Measurements from ENCODE around the gene RASAL2. TPM values are rescaled to one million over a fixed set of nuclear protein-coding genes. Genes with fewer than 3 reads are reported as not detected.

The RASAL2 gene
- total and polyA plus RNA-seq, 2 of the 13 experiments (the other 11 are each of a cell fraction or from before 2014, with no cell fraction given) = 5.4 to 5.9 TPM

GRCh38 chr1:178506669-178507068 is 412.8 kb downstream of the RASAL2 start:
- ChIA-PET CTCF (ENCODE audit: low intra/inter-chr PET ratio, low total read pairs) (no interaction called here), POLR2A (no interaction called here)
- FAIRE-seq (no peak), DNase-seq (ENCODE audit: low spot score) (no peak), ATAC-seq (peak; percentile 53)
- intact Hi-C loops (cut with micrococcal nuclease; ENCODE audit: unreplicated experiment) (no loop called here), in situ Hi-C loops (cut with HindIII; ENCODE audit: extremely low pct_ligation_motif_present, low pct_unique_long_range_greater_than_20kb) (loop anchor here (10.0 kb wide), 1 partner anchor 212 kb away; no protein-coding TSS in a partner anchor)
- H3K4me1 ChIP-seq (ENCODE audit: insufficient read depth, low read length) = 0 out of 2 replicates have a peak, but pooled peaks cover 8% of the 10 kb centered on the region
- H3K9me3 ChIP-seq (ENCODE audit: low read length) = no peaks in the 10 kb centered on the region
- no peak overlapping the region for H3K27ac ChIP-seq (ENCODE audit: extremely low read length, insufficient read depth, low read length)
- 14% methylated on average over 6 of the region's 6 CpGs for WGBS (ENCODE audit: low lambda C conversion rate)
- BruUV-seq (replicated peaks) = no TSS peak
- TF ChIP-seq, protein P1, sequence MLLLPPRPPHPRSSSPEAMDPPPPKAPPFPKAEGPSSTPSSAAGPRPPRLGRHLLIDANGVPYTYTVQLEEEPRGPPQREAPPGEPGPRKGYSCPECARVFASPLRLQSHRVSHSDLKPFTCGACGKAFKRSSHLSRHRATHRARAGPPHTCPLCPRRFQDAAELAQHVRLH (CRISPR knock-in tag; IDR thresholded peaks at IDR 0.05; ENCODE audit: borderline replicate concordance, low read depth) = no peak
- no peak for TF ChIP-seq ZNF431 (CRISPR knock-in tag; IDR thresholded peaks at IDR 0.05; ENCODE audit: borderline replicate concordance, low read depth)
- peak; percentile 27; the same call in 1 of the 2 replicates for TF ChIP-seq ETV5 (CRISPR knock-in tag; IDR thresholded peaks at IDR 0.05; ENCODE audit: borderline replicate concordance)
- 0 out of 2 replicates have a peak, but pooled peaks have one; percentile 40 for TF ChIP-seq ZNF143 (CRISPR knock-in tag; IDR thresholded peaks at IDR 0.05)
- no peak overlapping the region; the same call in 1 of the 2 replicates for H3K4me2 ChIP-seq (ENCODE audit: low read depth, low read length)
- no peak overlapping the region for H2AFZ ChIP-seq (ENCODE audit: low read length)
- H3K27me3 ChIP-seq (ENCODE audit: control insufficient read depth in 1 of 2, insufficient read depth in 2 of 2, low read length in 2 of 2) = no peaks in the 10 kb centered on the region; a peak in 1 of 5 replicates
- H3K4me3 ChIP-seq (replicated peaks in 1 of 3; ENCODE audit: insufficient read depth in 1 of 3, low read depth in 2 of 3, low read length in 3 of 3) = no peak overlapping the region
- no peak overlapping the region for H3K9ac ChIP-seq (ENCODE audit: insufficient read depth, low read depth, low read length)
- no peaks in the 10 kb centered on the region for H3K79me2 ChIP-seq (ENCODE audit: insufficient read depth, low read length)
- H3K36me3 ChIP-seq (replicated peaks in 1 of 2; ENCODE audit: control insufficient read depth in 1 of 2, insufficient read depth in 2 of 2, low read length in 2 of 2) = no peaks in the 10 kb centered on the region
- H4K20me1 ChIP-seq (ENCODE audit: insufficient read depth, low read length) = no peaks in the 10 kb centered on the region

DNA sequence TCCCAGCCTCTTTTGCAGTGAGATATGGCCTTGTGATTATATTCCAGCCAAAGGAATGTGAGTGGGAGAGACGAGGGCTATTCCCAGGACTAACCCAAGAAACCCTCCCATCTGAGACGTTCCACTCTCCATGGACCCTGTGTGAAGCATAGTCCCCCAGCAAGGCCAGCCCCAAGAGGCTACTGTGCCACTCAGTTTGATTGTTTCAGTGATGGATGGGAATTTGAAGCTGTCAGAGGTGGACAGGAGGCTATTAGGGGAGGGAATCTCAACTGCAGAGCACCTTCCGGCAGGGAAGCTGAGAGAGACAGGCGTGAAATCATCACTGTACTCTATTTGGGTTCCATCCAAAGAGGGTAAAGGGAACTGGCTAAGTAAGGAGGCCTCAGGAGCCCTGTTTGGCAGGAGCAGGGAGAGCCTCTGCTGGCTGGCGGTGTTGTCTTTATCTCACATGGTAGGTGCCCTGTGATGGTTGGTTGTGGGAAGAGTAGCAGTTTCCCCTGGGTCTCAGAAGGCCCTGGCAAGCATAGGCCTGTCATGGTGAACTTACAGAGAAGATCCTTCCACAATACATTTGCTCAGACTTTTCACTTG is 415.6 kb downstream of the RASAL2 start:
- no peak overlapping the region for H3K4me2 ChIP-seq (ENCODE audit: low read depth, low read length)
- H2AFZ ChIP-seq (ENCODE audit: low read length) = no peak overlapping the region
- H3K9me3 ChIP-seq (ENCODE audit: low read length) = no peaks in the 10 kb centered on the region
- TF ChIP-seq RFX1 (IDR thresholded peaks at IDR 0.05) (no peak), ZNF329 (CRISPR knock-in tag; IDR thresholded peaks at IDR 0.05; ENCODE audit: low read depth) (no peak), ZNF891 (CRISPR knock-in tag; IDR thresholded peaks at IDR 0.05) (no peak), ETV6 (CRISPR knock-in tag; conservative IDR thresholded peaks at IDR 0.05) (no peak), ESRRA (CRISPR knock-in tag; IDR thresholded peaks at IDR 0.05; ENCODE audit: low read depth) (no peak), HDAC1 (CRISPR knock-in tag; IDR thresholded peaks at IDR 0.05) (no peak)
- in situ Hi-C loops (cut with HindIII; ENCODE audit: extremely low pct_ligation_motif_present, low pct_unique_long_range_greater_than_20kb) = loop anchor here (10.0 kb wide), 1 partner anchor 215 kb away; no protein-coding TSS in a partner anchor
- ChIA-PET CTCF (ENCODE audit: low intra/inter-chr PET ratio, low total read pairs) (no interaction called here), POLR2A (no interaction called here)
- FAIRE-seq (no peak), DNase-seq (ENCODE audit: low spot score) (no peak), ATAC-seq (no peak)
- peaks cover 0 to 7% of the 10 kb centered on the region in 2 experiments; a peak in 2 of 5 replicates for H3K27me3 ChIP-seq (ENCODE audit: control insufficient read depth in 1 of 2, insufficient read depth in 2 of 2, low read length in 2 of 2)
- no peak overlapping the region for H3K4me3 ChIP-seq (replicated peaks in 1 of 3; ENCODE audit: insufficient read depth in 1 of 3, low read depth in 2 of 3, low read length in 3 of 3)
- H3K27ac ChIP-seq (ENCODE audit: extremely low read length, insufficient read depth, low read length) = no peak overlapping the region
- 67% methylated on average over 3 of the region's 5 CpGs for WGBS (ENCODE audit: low lambda C conversion rate)
- no TSS peak for BruUV-seq (replicated peaks)
- intact Hi-C loops (cut with micrococcal nuclease; ENCODE audit: unreplicated experiment) = no loop called here
- H3K4me1 ChIP-seq (ENCODE audit: insufficient read depth, low read length) = 0 out of 2 replicates have a peak, but pooled peaks cover 18% of the 10 kb centered on the region
- H3K79me2 ChIP-seq (ENCODE audit: insufficient read depth, low read length) = no peaks in the 10 kb centered on the region
- H3K9ac ChIP-seq (ENCODE audit: insufficient read depth, low read depth, low read length) = no peak overlapping the region
- H3K36me3 ChIP-seq (replicated peaks in 1 of 2; ENCODE audit: control insufficient read depth in 1 of 2, insufficient read depth in 2 of 2, low read length in 2 of 2) = no peaks in the 10 kb centered on the region
- no peaks in the 10 kb centered on the region for H4K20me1 ChIP-seq (ENCODE audit: insufficient read depth, low read length)

All from HepG2 (cell line).